ENCODE measurements around the gene DELE1. TPM values are rescaled to one million over a fixed set of nuclear protein-coding genes. Genes with fewer than 3 reads are reported as not detected.
A peak's percentile ranks its signal among the peaks of the same experiment; 100 is the strongest.

The DELE1 gene
- total RNA-seq (2014; rRNA removed; shearing (Covaris generic)), result 35.6 and 47.0 TPM in 2 replicates

- DNase-seq (ENCODE audit: low read depth), result peak; percentile 91
These were observed at the start of gene DELE1 for GRCh38 chr5:141923448-141924313. TSS of gene DELE1 (plus strand) at chr5:141923871. CDS start at chr5:141923942, 71 bp downstream.

- DNase-seq (ENCODE audit: low read depth), result no peak
These were observed 49.8 kb upstream of the DELE1 start for GRCh38 chr5:141873933-141874261.

GRCh38 chr5:141874262-141874964, 49.3 kb upstream of the DELE1 start:
- DNase-seq (ENCODE audit: low read depth), result no peak

GRCh38 chr5:141875022-141875740, 48.5 kb upstream of the DELE1 start:
- DNase-seq (ENCODE audit: low read depth), result no peak

DNA sequence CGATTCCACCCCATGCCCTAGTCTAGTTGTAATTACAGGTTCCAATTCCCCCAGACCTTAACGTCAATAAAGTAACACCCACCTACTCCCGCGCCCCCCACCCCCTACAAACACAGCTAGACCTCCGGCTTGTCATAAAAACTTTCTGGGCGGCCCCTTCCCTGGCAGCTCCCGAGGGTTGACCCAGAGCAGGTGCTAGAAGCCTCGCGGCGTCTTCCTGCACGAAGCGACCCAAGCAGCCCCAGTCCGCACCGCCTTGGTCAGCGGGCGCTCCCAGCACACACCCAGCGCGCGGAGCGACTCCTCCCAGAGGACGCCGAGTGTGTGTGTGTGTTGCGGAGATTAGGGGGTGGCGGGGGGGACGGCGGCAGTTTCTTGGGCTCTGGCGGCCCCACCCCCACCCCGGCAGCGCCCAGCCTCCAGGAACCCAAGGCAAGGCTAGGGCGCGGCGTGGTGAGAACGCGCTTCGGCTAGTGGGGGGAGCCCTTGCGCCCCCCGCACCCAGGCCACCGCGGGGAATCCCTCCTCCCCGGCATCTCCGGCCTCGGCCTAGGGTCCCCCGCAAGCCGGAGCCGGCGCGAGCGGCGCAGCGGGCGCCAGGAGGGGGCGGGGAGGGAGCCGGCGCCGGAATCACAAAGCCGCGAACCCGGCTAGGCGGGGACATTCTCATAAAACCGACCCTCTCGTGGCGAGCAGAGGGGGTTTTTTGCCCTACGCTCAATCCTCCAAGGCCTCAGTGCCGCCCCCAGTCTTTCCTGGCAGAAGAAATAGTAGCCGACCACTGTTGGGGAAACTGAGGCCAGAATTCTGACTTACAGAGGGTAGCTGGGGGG, 47.7 kb upstream of the DELE1 start:
- peak; percentile 17 for DNase-seq (ENCODE audit: low read depth)

GRCh38 chr5:141876628-141877355, 46.9 kb upstream of the DELE1 start:
- DNase-seq (ENCODE audit: low read depth), result peak; percentile 19

- DNase-seq (ENCODE audit: low read depth), result peak; percentile 9
These were observed 46.1 kb upstream of the DELE1 start for GRCh38 chr5:141877356-141878185.

DNA sequence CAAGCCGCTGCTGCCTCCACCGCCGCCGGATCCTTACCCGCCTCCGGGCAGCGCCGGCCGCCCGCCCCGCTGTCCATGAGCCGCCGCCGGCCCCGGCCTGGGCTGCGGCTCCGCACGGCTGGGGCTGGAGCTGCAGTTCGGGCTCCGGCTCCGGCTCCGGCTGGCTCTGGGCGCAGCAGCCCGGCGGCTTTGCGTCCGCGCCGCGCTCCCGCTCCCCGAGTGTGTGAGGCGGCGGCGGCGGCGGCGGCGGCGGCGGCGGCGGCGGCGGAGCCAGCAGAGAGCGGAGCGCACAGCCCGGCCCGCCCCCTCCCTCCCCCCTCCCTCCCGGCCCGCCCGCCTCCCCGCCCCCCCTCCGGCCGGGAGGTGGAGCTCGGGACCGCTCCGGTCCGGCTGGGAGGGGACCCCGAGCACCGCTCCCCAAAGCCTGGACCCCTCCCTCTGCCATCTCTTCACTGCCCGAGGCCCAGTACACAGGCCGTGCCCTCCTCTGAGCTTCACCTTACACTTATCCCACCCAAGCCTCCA, 45.4 kb upstream of the DELE1 start, which contains the start of gene PCDH1:
Gene PCDH1, minus strand, starts transcription at position 225 of the 525 bp plus-strand sequence. Its CDS starts 148 bp downstream, at position 77.
- peak; percentile 38 for DNase-seq (ENCODE audit: low read depth)

DNA sequence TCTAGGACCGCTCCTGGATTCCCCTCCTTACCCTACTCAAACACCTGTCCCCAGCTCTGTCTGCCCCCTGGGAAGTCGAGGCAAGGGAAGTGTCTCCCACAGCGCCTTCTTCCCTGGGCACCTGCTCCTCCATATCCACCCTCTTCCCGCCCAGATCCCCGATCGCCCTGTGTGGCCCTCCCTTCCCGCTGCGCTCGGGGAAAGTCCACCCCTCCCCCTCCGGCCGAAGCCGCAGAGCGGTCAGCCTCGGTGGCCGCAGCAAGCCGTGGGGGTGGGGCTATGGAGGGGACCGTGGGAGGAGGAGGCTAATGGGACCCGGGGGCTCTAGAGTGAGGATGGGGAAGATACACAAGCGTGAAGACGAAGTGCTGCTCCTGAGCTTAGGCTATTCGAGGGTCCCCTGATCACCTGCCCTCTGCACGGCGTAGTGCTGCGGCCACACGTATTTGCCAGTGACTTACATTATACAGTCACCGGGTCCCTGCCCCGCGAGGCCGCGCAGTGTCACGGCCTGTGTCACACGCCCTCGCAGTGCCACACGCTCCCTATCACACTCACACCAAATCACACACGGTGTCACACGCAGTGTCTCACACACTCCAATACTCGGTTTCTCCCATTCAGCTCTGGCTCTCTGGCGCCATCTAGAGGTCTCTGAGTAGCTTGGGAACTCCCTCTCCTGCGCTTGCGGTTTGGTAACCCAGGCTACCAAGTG, 44.8 kb upstream of the DELE1 start:
- DNase-seq (ENCODE audit: low read depth), result peak; percentile 95

- no peak for DNase-seq (ENCODE audit: low read depth)
These were observed 44.3 kb upstream of the DELE1 start for GRCh38 chr5:141879426-141879759.

- no peak for DNase-seq (ENCODE audit: low read depth)
These were observed 43.5 kb upstream of the DELE1 start for GRCh38 chr5:141879941-141880738.

DNA sequence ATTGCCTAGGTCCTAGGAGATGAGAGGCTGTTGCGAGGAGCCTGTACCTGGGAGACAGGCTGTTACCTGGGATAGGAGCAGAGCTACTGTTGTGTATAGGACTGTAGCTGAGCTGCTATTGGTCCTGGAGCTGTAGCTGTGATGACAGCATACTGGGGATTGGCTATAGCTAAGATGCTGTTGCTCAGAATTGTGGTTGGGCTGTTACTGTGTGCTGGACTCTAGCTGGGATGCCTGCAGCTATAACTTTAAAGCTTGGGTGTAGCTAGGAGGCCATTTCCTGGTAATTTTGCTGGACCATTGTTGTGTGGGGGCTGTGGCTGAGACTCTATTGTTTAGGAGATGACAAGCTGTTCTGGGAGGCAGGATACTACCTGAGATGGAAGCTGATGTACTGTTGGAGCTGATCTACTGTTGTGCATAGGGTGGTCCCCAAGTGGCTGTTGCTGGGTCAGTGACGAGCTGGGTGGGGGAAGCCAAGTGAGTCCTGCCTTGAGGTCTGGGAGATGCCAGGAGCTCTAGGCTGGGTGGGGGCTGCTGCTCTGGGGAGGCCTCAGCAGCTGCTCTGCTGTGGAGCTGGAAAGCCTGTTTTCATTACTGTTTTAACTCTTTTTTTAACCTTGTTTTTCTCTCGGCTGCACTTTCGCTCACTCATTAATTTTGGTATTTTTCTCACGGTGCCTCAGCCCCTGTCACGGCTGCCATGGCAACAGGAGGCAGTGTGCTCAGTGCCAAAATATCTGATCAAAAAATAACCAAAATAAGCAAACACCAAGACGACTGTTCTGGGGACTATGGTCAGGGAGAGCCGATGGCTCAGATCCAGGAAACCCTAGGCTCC, 42.5 kb upstream of the DELE1 start:
- DNase-seq (ENCODE audit: low read depth), result no peak

DNA sequence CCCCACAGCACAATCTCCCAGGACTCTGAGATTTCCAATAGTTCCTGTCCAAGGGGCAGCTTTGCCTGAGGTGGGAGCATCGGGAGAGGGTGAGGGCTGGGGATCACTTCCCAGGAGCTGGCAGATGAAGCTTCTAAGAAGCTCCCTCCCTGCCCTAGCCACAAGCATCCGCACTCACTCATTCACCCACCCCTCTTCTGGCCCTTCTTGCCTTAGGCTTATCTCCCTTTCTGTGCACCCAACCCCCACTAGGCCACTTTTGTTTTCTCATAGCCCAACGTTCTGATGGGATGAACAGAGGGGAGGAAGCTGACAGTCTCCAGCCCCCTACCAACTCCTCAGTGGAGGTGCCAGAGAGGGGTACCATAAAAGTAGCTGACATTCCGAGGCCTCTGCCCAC, 41.8 kb upstream of the DELE1 start:
- no peak for DNase-seq (ENCODE audit: low read depth)

- peak; percentile 18 for DNase-seq (ENCODE audit: low read depth)
These were observed 41.0 kb upstream of the DELE1 start for GRCh38 chr5:141882594-141883183.

- peak; percentile 35 for DNase-seq (ENCODE audit: low read depth)
These were observed 40.3 kb upstream of the DELE1 start for GRCh38 chr5:141883184-141883891.

DNA sequence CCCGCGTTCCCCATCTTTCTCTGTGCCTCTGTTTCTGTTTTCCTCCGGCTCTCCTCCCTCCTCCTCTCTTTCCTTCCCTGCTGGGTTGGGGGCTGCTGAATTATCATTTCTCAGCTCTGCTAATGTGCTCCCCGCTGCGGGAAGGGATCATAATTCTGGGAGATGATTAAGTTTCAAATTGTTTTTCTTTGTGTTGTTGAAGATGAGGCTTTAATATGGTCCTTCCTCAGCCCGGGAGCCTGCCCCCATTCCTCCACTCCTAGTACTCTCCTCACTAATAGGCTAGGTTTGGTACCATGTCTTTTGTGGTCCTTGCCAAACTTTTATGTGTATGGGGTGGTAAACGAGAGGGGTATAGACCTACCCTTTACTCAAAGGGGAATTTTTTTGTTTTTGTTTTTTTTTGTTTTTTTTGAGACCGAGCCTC, 39.8 kb upstream of the DELE1 start:
- DNase-seq (ENCODE audit: low read depth), result no peak
